ENCODE results near the gene MAD1L1.

GRCh38 chr7:1961701-1962276 lies 271.0 kb downstream of the MAD1L1 start:
- TF ChIP-seq EZH2 (IDR thresholded peaks at IDR 0.05): no peak
- no peak for TF ChIP-seq POLR2AphosphoS5 (IDR thresholded peaks at IDR 0.05; ENCODE audit: borderline replicate concordance, low read depth, low read length)
